Activated naive CD8-positive, alpha-beta T cell (primary cell): ENCODE results near the gene ABHD17C.

Experiments used
- H3K27ac Mint-ChIP-seq: one replicate; pipeline ENCODE4 v1.8.0; 2021; ENCODE audit warnings: mixed read lengths
- H3K27me3 Mint-ChIP-seq: one replicate; pipeline ENCODE4 v1.8.0; 2021; ENCODE audit warnings: mixed read lengths
- H3K36me3 Mint-ChIP-seq: one replicate; pipeline ENCODE4 v1.8.0; 2021; ENCODE audit warnings: mixed read lengths
- H3K4me1 Mint-ChIP-seq: one replicate; pipeline ENCODE4 v1.8.0; 2021; ENCODE audit warnings: low read depth, mixed read lengths
- H3K4me3 Mint-ChIP-seq: one replicate; pipeline ENCODE4 v1.8.0; 2021; ENCODE audit warnings: mild to moderate bottlenecking, mixed read lengths
- H3K9me3 Mint-ChIP-seq: one replicate; pipeline ENCODE4 v1.8.0; 2021; ENCODE audit warnings: low read depth, mixed read lengths

The ABHD17C gene

GRCh38 chr15:80732818-80733217 lies 37.7 kb downstream of the ABHD17C start:
- no peaks in the 10 kb centered on the region for H3K27me3 Mint-ChIP-seq
- no peak overlapping the region for H3K27ac Mint-ChIP-seq
- no peak overlapping the region for H3K4me3 Mint-ChIP-seq
- no peaks in the 10 kb centered on the region for H3K4me1 Mint-ChIP-seq
- no peaks in the 10 kb centered on the region for H3K36me3 Mint-ChIP-seq
- no peaks in the 10 kb centered on the region for H3K9me3 Mint-ChIP-seq

- H3K4me1 Mint-ChIP-seq: no peaks in the 10 kb centered on the region
- no peaks in the 10 kb centered on the region for H3K27me3 Mint-ChIP-seq
- H3K4me3 Mint-ChIP-seq: no peak overlapping the region
- no peaks in the 10 kb centered on the region for H3K36me3 Mint-ChIP-seq
- H3K27ac Mint-ChIP-seq: no peak overlapping the region
- H3K9me3 Mint-ChIP-seq: no peaks in the 10 kb centered on the region
Measured at GRCh38 chr15:80733460-80733859, 38.4 kb downstream of the ABHD17C start.

- Mint-ChIP-seq H3K4me1 (no peaks in the 10 kb centered on the region), H3K4me3 (no peak overlapping the region), H3K9me3 (no peaks in the 10 kb centered on the region), H3K27ac (no peak overlapping the region), H3K27me3 (no peaks in the 10 kb centered on the region), H3K36me3 (no peaks in the 10 kb centered on the region)
Measured at GRCh38 chr15:80735344-80735743, 40.2 kb downstream of the ABHD17C start.

- Mint-ChIP-seq H3K36me3 (no peaks in the 10 kb centered on the region), H3K4me1 (no peaks in the 10 kb centered on the region), H3K27me3 (no peaks in the 10 kb centered on the region), H3K27ac (no peak overlapping the region), H3K9me3 (no peaks in the 10 kb centered on the region), H3K4me3 (no peak overlapping the region)
Measured at GRCh38 chr15:80736560-80736959, 41.5 kb downstream of the ABHD17C start.

GRCh38 chr15:80739919-80740318 lies 44.8 kb downstream of the ABHD17C start:
- H3K4me3 Mint-ChIP-seq: no peak overlapping the region
- peaks cover 2% of the 10 kb centered on the region for H3K36me3 Mint-ChIP-seq
- no peaks in the 10 kb centered on the region for H3K27me3 Mint-ChIP-seq
- H3K27ac Mint-ChIP-seq: no peak overlapping the region
- no peaks in the 10 kb centered on the region for H3K4me1 Mint-ChIP-seq
- no peaks in the 10 kb centered on the region for H3K9me3 Mint-ChIP-seq

- no peaks in the 10 kb centered on the region for H3K4me1 Mint-ChIP-seq
- H3K36me3 Mint-ChIP-seq: peaks cover 2% of the 10 kb centered on the region
- H3K4me3 Mint-ChIP-seq: no peak overlapping the region
- no peaks in the 10 kb centered on the region for H3K9me3 Mint-ChIP-seq
- no peaks in the 10 kb centered on the region for H3K27me3 Mint-ChIP-seq
- no peak overlapping the region for H3K27ac Mint-ChIP-seq
Measured at GRCh38 chr15:80742081-80742480, 47.0 kb downstream of the ABHD17C start.

GRCh38 chr15:80743189-80743833 lies 48.2 kb downstream of the ABHD17C start:
- Mint-ChIP-seq H3K27ac (no peak overlapping the region), H3K27me3 (no peaks in the 10 kb centered on the region), H3K36me3 (peaks cover 2% of the 10 kb centered on the region), H3K9me3 (no peaks in the 10 kb centered on the region), H3K4me3 (no peak overlapping the region), H3K4me1 (no peaks in the 10 kb centered on the region)

- peaks cover 2% of the 10 kb centered on the region for H3K36me3 Mint-ChIP-seq
- H3K27me3 Mint-ChIP-seq: no peaks in the 10 kb centered on the region
- H3K27ac Mint-ChIP-seq: no peak overlapping the region
- H3K4me1 Mint-ChIP-seq: no peaks in the 10 kb centered on the region
- no peaks in the 10 kb centered on the region for H3K9me3 Mint-ChIP-seq
- H3K4me3 Mint-ChIP-seq: no peak overlapping the region
Measured at GRCh38 chr15:80744415-80744814, 49.3 kb downstream of the ABHD17C start.

GRCh38 chr15:80744826-80745225 lies 49.7 kb downstream of the ABHD17C start:
- Mint-ChIP-seq H3K27me3 (no peaks in the 10 kb centered on the region), H3K4me3 (no peak overlapping the region), H3K36me3 (peaks cover 3% of the 10 kb centered on the region), H3K27ac (no peak overlapping the region), H3K4me1 (no peaks in the 10 kb centered on the region), H3K9me3 (no peaks in the 10 kb centered on the region)

GRCh38 chr15:80745888-80746287 lies 50.8 kb downstream of the ABHD17C start:
- no peak overlapping the region for H3K27ac Mint-ChIP-seq
- H3K4me1 Mint-ChIP-seq: no peaks in the 10 kb centered on the region
- no peak overlapping the region for H3K4me3 Mint-ChIP-seq
- H3K27me3 Mint-ChIP-seq: no peaks in the 10 kb centered on the region
- H3K9me3 Mint-ChIP-seq: no peaks in the 10 kb centered on the region
- H3K36me3 Mint-ChIP-seq: peaks cover 11% of the 10 kb centered on the region

GRCh38 chr15:80747317-80748053 lies 52.4 kb downstream of the ABHD17C start:
- H3K36me3 Mint-ChIP-seq: peaks cover 10% of the 10 kb centered on the region
- H3K27me3 Mint-ChIP-seq: no peaks in the 10 kb centered on the region
- no peak overlapping the region for H3K4me3 Mint-ChIP-seq
- no peaks in the 10 kb centered on the region for H3K4me1 Mint-ChIP-seq
- no peak overlapping the region for H3K27ac Mint-ChIP-seq
- no peaks in the 10 kb centered on the region for H3K9me3 Mint-ChIP-seq

GRCh38 chr15:80749589-80749988 lies 54.5 kb downstream of the ABHD17C start:
- no peaks in the 10 kb centered on the region for H3K27me3 Mint-ChIP-seq
- H3K27ac Mint-ChIP-seq: no peak overlapping the region

GRCh38 chr15:80750575-80750974 lies 55.5 kb downstream of the ABHD17C start:
- no peak overlapping the region for H3K4me3 Mint-ChIP-seq
- H3K4me1 Mint-ChIP-seq: no peaks in the 10 kb centered on the region
- H3K27me3 Mint-ChIP-seq: no peaks in the 10 kb centered on the region
- no peaks in the 10 kb centered on the region for H3K9me3 Mint-ChIP-seq
- peaks cover 12% of the 10 kb centered on the region for H3K36me3 Mint-ChIP-seq
- no peak overlapping the region for H3K27ac Mint-ChIP-seq

More at GRCh38 chr15:80749589-80749988, 54.5 kb downstream of the ABHD17C start:
- Mint-ChIP-seq H3K36me3 (peaks cover 12% of the 10 kb centered on the region), H3K4me1 (no peaks in the 10 kb centered on the region), H3K9me3 (no peaks in the 10 kb centered on the region), H3K4me3 (no peak overlapping the region)

- Mint-ChIP-seq H3K27ac (no peak overlapping the region), H3K4me1 (no peaks in the 10 kb centered on the region), H3K9me3 (no peaks in the 10 kb centered on the region), H3K27me3 (no peaks in the 10 kb centered on the region), H3K36me3 (peaks cover 12% of the 10 kb centered on the region), H3K4me3 (no peak overlapping the region)
Measured at GRCh38 chr15:80752204-80752603, 57.1 kb downstream of the ABHD17C start.

- H3K27ac Mint-ChIP-seq: no peak overlapping the region
- H3K9me3 Mint-ChIP-seq: no peaks in the 10 kb centered on the region
- no peaks in the 10 kb centered on the region for H3K27me3 Mint-ChIP-seq
- H3K36me3 Mint-ChIP-seq: peaks cover 12% of the 10 kb centered on the region
- H3K4me1 Mint-ChIP-seq: no peaks in the 10 kb centered on the region
- H3K4me3 Mint-ChIP-seq: no peak overlapping the region
Measured at GRCh38 chr15:80753161-80753560, 58.1 kb downstream of the ABHD17C start.

GRCh38 chr15:80754014-80754413 lies 58.9 kb downstream of the ABHD17C start:
- no peaks in the 10 kb centered on the region for H3K27me3 Mint-ChIP-seq
- no peak overlapping the region for H3K4me3 Mint-ChIP-seq
- H3K4me1 Mint-ChIP-seq: no peaks in the 10 kb centered on the region
- H3K36me3 Mint-ChIP-seq: peaks cover 12% of the 10 kb centered on the region
- H3K9me3 Mint-ChIP-seq: no peaks in the 10 kb centered on the region
- H3K27ac Mint-ChIP-seq: no peak overlapping the region
